ENCODE data around the gene ALOX5AP.

GRCh38 chr13:30724778-30725177 lies 10.6 kb upstream of the ALOX5AP start:
- TF ChIP-seq EP300 (IDR thresholded peaks at IDR 0.05) = no peak
- no peak for TF ChIP-seq CTCF (IDR thresholded peaks at IDR 0.05)
- TF ChIP-seq POLR2A (IDR thresholded peaks at IDR 0.05) = no peak

All from sigmoid colon (tissue), 4 donors.